HepG2 (cell line): ENCODE measurements around the gene PPP1R7. TPM values are rescaled to one million over a fixed set of nuclear protein-coding genes. Genes with fewer than 3 reads are reported as not detected.

Experiments
- AHR ChIP-seq: IDR thresholded peaks from 2 replicates; pipeline ENCODE4 v1.6.1; 2018; ENCODE audit warnings: missing genetic modification reagents, missing compliant biosample characterization
- ATM ChIP-seq: fragments of 450-650 bp; IDR thresholded peaks from 2 replicates; pipeline ENCODE4 v1.7.1; 2017; ENCODE audit warnings: mild to moderate bottlenecking, borderline replicate concordance
- CBX1 ChIP-seq: IDR thresholded peaks from one replicate; pipeline ENCODE4 v1.6.1; 2016; ENCODE audit warnings: antibody characterized with exemption, low read depth
- CBX2 ChIP-seq, 2 experiments: fragments of 200-600 bp in 1 of 2; sonication (generic); formaldehyde crosslinking in 1 of 2; IDR thresholded peaks; 2 replicates each; pipeline versions ENCODE4 v1.7.0 to v1.8.1; 2018 to 2022; ENCODE audit warnings: low read depth in 2 of 2, low read length in 1 of 2, mild to moderate bottlenecking in 1 of 2, missing genetic modification reagents in 1 of 2
- FOXO1 ChIP-seq: sonication (generic); formaldehyde crosslinking; IDR thresholded peaks from 2 replicates; pipeline ENCODE4 v1.4.0; 2020; ENCODE audit warnings: missing genetic modification reagents
- GATA4 ChIP-seq: sonication (generic); IDR thresholded peaks from 2 replicates; pipeline ENCODE4 v1.6.1; 2016; ENCODE audit warnings: antibody characterized with exemption, low read depth, borderline replicate concordance
- GATAD2A ChIP-seq: IDR thresholded peaks from 2 replicates; pipeline ENCODE4 v1.6.1; 2016
- HNF4G ChIP-seq, 2 experiments: sonication (generic) in 1 of 2; formaldehyde crosslinking in 1 of 2; IDR thresholded peaks; 2 replicates each; pipeline versions ENCODE4 v1.4.0 to v1.6.1; 2011 to 2020; ENCODE audit warnings: borderline replicate concordance in 2 of 2, low read depth in 2 of 2, mild to moderate bottlenecking in 2 of 2, low read length in 1 of 2, missing genetic modification reagents in 1 of 2, moderate library complexity in 1 of 2
- KLF12 ChIP-seq: sonication (generic); formaldehyde crosslinking; IDR thresholded peaks from 2 replicates; pipeline ENCODE4 v1.4.0; 2020; ENCODE audit warnings: missing genetic modification reagents, borderline replicate concordance
- NAIF1 ChIP-seq: sonication (generic); formaldehyde crosslinking; IDR thresholded peaks from 2 replicates; pipeline ENCODE4 v1.5.0; 2020; ENCODE audit warnings: mild to moderate bottlenecking, missing genetic modification reagents, borderline replicate concordance
- ONECUT2 ChIP-seq: sonication (generic); formaldehyde crosslinking; IDR thresholded peaks from 2 replicates; pipeline ENCODE4 v1.4.0; 2020; ENCODE audit warnings: missing genetic modification reagents
- POLR2A ChIP-seq, 2 experiments: IDR thresholded peaks; 2 replicates each; pipeline ENCODE4 v1.6.1; 2011; ENCODE audit warnings: low read depth in 2 of 2, low read length in 2 of 2, mild to moderate bottlenecking in 1 of 2, moderate library complexity in 1 of 2; ENCODE audit not compliant: insufficient read depth in 1 of 2
- REL ChIP-seq: sonication (generic); formaldehyde crosslinking; conservative IDR thresholded peaks from 2 replicates; pipeline ENCODE4 v1.8.0; 2022; ENCODE audit warnings: mild to moderate bottlenecking, missing genetic modification reagents, moderate library complexity
- SP5 ChIP-seq: IDR thresholded peaks from 2 replicates; pipeline ENCODE4 v1.6.1; 2016; ENCODE audit warnings: low read depth, borderline replicate concordance
- TBX3 ChIP-seq: fragments of 450-650 bp; IDR thresholded peaks from 2 replicates; pipeline ENCODE4 v1.6.1; 2017; ENCODE audit warnings: antibody characterized with exemption, mild to moderate bottlenecking, inconsistent platforms, borderline replicate concordance
- ZBTB1 ChIP-seq: sonication (generic); formaldehyde crosslinking; IDR thresholded peaks from 2 replicates; pipeline ENCODE4 v1.4.0; 2020; ENCODE audit warnings: missing genetic modification reagents, borderline replicate concordance
- ZBTB20 ChIP-seq: sonication (generic); formaldehyde crosslinking; IDR thresholded peaks from 2 replicates; pipeline ENCODE4 v1.8.1; 2023; ENCODE audit warnings: missing genetic modification reagents, low read depth, mild to moderate bottlenecking, borderline replicate concordance
- ZFY ChIP-seq: sonication (generic); formaldehyde crosslinking; IDR thresholded peaks from 2 replicates; pipeline ENCODE4 v1.4.0; 2020; ENCODE audit warnings: missing genetic modification reagents
- ZNF124 ChIP-seq: sonication (generic); formaldehyde crosslinking; IDR thresholded peaks from 2 replicates; pipeline ENCODE4 v1.4.0; 2020; ENCODE audit warnings: missing genetic modification reagents
- ZNF292 ChIP-seq: sonication (generic); formaldehyde crosslinking; IDR thresholded peaks from 2 replicates; pipeline ENCODE4 v1.8.1; 2022; ENCODE audit warnings: mild to moderate bottlenecking, low read depth, missing genetic modification reagents, borderline replicate concordance
- ZNF530 ChIP-seq: sonication (generic); formaldehyde crosslinking; IDR thresholded peaks from 2 replicates; pipeline ENCODE4 v1.5.0; 2020; ENCODE audit warnings: low read depth, mild to moderate bottlenecking, missing genetic modification reagents
- ZNF577 ChIP-seq: sonication (generic); formaldehyde crosslinking; IDR thresholded peaks from 2 replicates; pipeline ENCODE4 v1.4.0; 2020; ENCODE audit warnings: mild to moderate bottlenecking, low read depth, missing genetic modification reagents, borderline replicate concordance
- ZNF598 ChIP-seq: sonication (generic); formaldehyde crosslinking; IDR thresholded peaks from 2 replicates; pipeline ENCODE4 v1.5.1; 2020; ENCODE audit warnings: mild to moderate bottlenecking, missing genetic modification reagents, borderline replicate concordance
- ZNF724P ChIP-seq: sonication (generic); formaldehyde crosslinking; IDR thresholded peaks from 2 replicates; pipeline ENCODE4 v1.8.0; 2022; ENCODE audit warnings: missing genetic modification reagents, borderline replicate concordance
- polyA plus RNA-seq, 8 experiments: library from polyadenylated mRNA; depleted of rRNA in 3 of 8; stranded (reverse) in 7 of 8; unstranded in 1 of 8; fragments of >200 nt; fragmentation: Illumina TruSeq in 4 of 8; extraction: Trizol in 4 of 8; gene quantifications; 2 replicates each; pipeline versions ENCODE4 v1.2.1 to v1.2.3, GENCODE V29; 2011 to 2016; ENCODE audit warnings: low read depth in 4 of 8, missing spikeins in 1 of 8, mixed read lengths in 1 of 8; ENCODE audit not compliant: insufficient read depth in 1 of 8
- total RNA-seq, 5 experiments: library from RNA; depleted of rRNA; stranded (reverse); fragments of >200 nt; fragmentation: Illumina TruSeq; extraction: Trizol; gene quantifications; 2 replicates each; pipeline ENCODE4 v1.2.3, GENCODE V29; 2016; ENCODE audit warnings: low read depth in 1 of 5
- TF ChIP-seq, protein P1 (sequence below): sonication (generic); formaldehyde crosslinking; IDR thresholded peaks from 2 replicates; pipeline ENCODE4 v1.4.0; 2020; ENCODE audit warnings: mild to moderate bottlenecking, missing genetic modification reagents

Gene PPP1R7
- total and polyA plus RNA-seq, 2 of the 13 experiments (the other 11 are each of a cell fraction or from before 2014, with no cell fraction given), result 33.3 to 67.9 TPM

DNA sequence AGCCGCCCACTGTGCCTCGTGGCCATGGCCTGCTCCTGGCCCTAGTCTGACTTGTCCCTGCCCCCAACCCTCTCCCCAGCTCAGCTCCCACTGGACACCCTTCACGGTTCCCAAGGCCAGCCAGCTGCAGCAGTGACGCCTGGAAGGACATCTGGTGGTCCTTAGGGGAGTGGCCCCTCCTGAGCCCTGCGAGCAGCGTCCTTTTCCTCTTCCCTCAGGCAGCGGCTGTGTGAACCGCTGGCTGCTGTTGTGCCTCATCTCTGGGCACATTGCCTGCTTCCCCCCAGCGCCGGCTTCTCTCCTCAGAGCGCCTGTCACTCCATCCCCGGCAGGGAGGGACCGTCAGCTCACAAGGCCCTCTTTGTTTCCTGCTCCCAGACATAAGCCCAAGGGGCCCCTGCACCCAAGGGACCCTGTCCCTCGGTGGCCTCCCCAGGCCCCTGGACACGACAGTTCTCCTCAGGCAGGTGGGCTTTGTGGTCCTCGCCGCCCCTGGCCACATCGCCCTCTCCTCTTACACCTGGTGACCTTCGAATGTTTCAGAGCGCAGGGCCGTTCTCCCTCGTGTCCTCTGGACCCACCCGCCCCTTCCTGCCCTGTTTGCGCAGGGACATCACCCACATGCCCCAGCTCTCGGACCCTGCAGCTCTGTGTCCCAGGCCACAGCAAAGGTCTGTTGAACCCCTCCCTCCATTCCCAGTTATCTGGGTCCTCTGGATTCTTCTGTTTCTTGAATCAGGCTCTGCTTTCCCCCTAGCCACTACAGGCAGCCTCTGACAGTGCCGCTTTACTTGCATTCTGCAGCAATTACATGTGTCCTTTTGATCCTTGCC, 74.0 kb downstream of the PPP1R7 start (continued):
- TF ChIP-seq ZBTB20 (CRISPR knock-in tag) (peak; percentile 77; the same call in 1 of the 2 replicates), ONECUT2 (CRISPR knock-in tag) (no peak; the same call in 1 of the 2 replicates), ZNF598 (CRISPR knock-in tag) (peak; percentile 78; the same call in 1 of the 2 replicates), ZNF530 (no peak), POLR2A (IDR thresholded peaks at IDR 0.05; ENCODE audit: insufficient read depth in 1 of 2, low read depth in 2 of 2, low read length in 2 of 2) (no peak; a peak in 1 of 4 replicates), CBX2 (IDR thresholded peaks at IDR 0.05; ENCODE audit: low read depth, low read length) (no peak), CBX2 (CRISPR knock-in tag; IDR thresholded peaks at IDR 0.05; ENCODE audit: low read depth) (no peak), ATM (no peak), FOXO1 (peak; percentile 20; the same call in 1 of the 2 replicates), AHR (CRISPR knock-in tag) (no peak), ZFY (peak; percentile 57), ZBTB1 (no peak), HNF4G (IDR thresholded peaks at IDR 0.05; ENCODE audit: borderline replicate concordance, low read depth, low read length) (peak; percentile 53; the same call in 1 of the 2 replicates), HNF4G (CRISPR knock-in tag; IDR thresholded peaks at IDR 0.05; ENCODE audit: borderline replicate concordance, low read depth) (peak; percentile 16; the same call in 1 of the 2 replicates), CBX1 (peak; percentile 55), ZNF724P (CRISPR knock-in tag) (no peak), KLF12 (CRISPR knock-in tag) (no peak; the same call in 1 of the 2 replicates), SP5 (CRISPR knock-in tag) (peak; percentile 74; the same call in 1 of the 2 replicates), TBX3 (no peak), ZNF292 (CRISPR knock-in tag) (peak; percentile 92; the same call in 1 of the 2 replicates), GATAD2A (CRISPR knock-in tag) (peak; percentile 65; the same call in 1 of the 2 replicates), ZNF577 (CRISPR knock-in tag) (no peak), GATA4 (no peak), REL (0 out of 2 replicates have a peak, but pooled peaks have one; percentile 50), NAIF1 (CRISPR knock-in tag) (no peak; the same call in 1 of the 2 replicates), ZNF124 (CRISPR knock-in tag) (peak; percentile 64; the same call in 1 of the 2 replicates)
- TF ChIP-seq, protein P1, sequence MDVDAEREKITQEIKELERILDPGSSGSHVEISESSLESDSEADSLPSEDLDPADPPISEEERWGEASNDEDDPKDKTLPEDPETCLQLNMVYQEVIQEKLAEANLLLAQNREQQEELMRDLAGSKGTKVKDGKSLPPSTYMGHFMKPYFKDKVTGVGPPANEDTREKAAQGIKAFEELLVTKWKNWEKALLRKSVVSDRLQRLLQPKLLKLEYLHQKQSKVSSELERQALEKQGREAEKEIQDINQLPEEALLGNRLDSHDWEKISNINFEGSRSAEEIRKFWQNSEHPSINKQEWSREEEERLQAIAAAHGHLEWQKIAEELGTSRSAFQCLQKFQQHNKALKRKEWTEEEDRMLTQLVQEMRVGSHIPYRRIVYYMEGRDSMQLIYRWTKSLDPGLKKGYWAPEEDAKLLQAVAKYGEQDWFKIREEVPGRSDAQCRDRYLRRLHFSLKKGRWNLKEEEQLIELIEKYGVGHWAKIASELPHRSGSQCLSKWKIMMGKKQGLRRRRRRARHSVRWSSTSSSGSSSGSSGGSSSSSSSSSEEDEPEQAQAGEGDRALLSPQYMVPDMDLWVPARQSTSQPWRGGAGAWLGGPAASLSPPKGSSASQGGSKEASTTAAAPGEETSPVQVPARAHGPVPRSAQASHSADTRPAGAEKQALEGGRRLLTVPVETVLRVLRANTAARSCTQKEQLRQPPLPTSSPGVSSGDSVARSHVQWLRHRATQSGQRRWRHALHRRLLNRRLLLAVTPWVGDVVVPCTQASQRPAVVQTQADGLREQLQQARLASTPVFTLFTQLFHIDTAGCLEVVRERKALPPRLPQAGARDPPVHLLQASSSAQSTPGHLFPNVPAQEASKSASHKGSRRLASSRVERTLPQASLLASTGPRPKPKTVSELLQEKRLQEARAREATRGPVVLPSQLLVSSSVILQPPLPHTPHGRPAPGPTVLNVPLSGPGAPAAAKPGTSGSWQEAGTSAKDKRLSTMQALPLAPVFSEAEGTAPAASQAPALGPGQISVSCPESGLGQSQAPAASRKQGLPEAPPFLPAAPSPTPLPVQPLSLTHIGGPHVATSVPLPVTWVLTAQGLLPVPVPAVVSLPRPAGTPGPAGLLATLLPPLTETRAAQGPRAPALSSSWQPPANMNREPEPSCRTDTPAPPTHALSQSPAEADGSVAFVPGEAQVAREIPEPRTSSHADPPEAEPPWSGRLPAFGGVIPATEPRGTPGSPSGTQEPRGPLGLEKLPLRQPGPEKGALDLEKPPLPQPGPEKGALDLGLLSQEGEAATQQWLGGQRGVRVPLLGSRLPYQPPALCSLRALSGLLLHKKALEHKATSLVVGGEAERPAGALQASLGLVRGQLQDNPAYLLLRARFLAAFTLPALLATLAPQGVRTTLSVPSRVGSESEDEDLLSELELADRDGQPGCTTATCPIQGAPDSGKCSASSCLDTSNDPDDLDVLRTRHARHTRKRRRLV (CRISPR knock-in tag), result no peak
